CD4-positive, alpha-beta T cell treated with Interleukin-17A for 4 hours (primary cell): ENCODE results near the gene HOXB5.

Source experiments
- DNase-seq: peaks from one replicate; pipeline ENCODE4 v3.0.0-alpha.2; 2020; ENCODE audit warnings: mixed read lengths

HOXB5 gene

DNA sequence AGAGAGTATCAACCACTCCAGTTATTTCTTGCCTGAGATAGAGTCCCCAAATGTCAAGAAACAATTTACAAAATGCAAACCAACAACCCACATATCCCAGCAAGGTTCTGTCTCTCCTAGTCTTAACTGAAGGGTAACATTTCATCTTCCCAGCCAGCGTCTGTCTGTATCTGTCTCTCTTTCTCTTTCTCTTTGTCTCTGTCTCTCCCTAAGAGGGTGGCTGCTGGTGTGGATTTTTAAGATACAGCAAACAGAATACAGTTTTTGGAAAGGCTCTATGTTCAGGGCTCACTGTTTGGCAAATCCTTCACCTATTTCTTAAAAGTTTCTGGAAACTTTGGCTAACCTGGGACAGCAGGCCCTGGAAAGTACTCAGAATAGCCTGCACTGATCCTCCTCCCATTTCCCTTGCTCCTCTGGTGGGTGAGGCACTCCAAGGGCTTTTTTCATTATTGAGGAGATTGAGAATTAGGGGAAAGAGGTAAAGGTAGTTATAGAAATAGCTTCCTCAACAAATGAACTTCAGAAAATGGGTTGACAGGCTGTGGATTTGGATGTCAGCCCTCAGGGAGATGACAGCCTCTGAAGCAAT, 21.7 kb downstream of the HOXB5 start:
- no peak for DNase-seq

- no peak for DNase-seq
Measured at GRCh38 chr17:48571024-48571818, 22.4 kb downstream of the HOXB5 start.

DNA sequence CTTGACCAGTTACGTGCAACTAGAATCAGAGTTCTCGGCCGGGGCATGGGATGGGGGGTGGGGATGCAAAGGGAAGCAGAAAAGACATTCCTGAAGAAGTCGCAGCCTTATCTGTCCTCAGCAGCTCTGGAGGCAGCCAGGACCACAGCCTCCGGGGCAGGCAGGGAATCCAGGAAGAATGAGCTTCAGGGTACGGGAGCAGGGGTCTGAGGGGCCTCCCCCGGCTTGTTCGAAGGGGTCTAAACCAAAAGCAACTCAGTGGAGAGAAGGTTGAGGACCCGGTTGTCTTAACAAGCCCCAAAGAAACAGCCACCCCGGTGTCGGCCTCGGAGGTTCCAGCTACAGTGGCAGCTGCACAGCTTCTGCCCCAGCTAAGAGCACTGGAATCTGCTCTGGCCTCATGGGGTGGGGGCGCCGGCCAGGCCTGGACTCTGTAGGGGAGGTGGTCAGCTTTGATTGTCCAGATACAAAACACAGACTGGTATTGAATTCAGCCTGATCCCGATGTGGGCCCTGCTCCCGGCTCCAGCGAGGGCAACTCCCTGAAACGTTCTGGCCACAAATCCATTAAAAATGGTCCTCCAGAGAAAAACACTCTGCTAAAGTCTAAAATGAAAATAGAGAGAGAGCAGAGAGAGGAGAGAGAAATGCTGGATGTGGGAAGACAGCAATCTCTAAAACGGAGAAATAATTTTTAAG, 23.1 kb downstream of the HOXB5 start:
- DNase-seq = no peak

GRCh38 chr17:48569674-48570324, 23.8 kb downstream of the HOXB5 start:
- no peak for DNase-seq

DNA sequence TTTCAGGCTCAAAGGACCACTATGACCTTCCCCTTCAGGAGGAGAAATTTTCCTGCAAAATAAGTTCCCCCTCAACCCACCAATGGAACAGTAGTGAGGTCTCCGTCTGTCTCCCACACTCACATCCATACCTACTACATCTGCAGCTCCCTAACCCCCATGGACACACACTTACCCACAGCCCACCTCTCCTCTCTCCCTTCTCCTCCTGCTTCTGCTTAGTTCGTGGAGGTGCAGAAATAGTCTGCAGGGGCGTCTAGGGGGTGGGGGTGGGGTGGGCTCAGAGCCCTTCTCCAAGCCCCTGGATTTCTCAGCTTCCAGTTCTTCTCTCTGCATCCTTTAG, 24.4 kb downstream of the HOXB5 start:
- DNase-seq = no peak

GRCh38 chr17:48568499-48569239, 24.9 kb downstream of the HOXB5 start:
- DNase-seq = no peak

DNA sequence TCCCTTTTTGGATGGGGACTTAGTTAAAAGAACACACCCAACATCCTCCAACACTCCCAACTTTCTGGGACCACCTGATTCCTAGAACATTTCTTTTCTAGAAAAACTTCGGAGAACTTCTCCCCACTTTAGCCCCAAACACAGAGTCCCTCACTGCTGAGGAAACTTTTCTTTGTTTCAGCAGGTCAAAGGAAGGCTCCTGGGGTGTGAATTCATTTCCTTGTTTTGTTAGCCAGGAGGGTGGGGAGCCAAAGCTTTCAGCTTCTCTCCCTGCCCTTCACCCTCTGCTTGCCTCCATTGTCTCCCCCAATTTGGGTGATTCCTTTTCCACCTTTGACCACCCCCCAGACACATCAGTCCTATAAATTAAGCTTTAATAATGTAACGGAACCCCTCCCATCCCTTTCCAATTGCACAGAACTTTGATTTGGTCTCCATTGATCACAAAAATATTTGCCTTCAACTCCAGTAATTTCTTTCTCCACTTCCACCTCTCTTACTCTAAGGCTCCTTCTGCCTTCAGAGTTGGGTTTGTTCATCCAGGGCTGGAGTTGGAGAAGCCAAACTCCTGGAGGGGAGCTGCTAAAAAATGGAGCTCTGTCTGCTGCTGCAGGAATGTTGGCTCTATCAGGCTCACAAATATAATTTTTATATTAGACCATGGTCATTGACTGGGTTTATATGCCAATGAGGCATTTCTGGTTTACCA, 25.8 kb downstream of the HOXB5 start:
- DNase-seq = no peak

DNA sequence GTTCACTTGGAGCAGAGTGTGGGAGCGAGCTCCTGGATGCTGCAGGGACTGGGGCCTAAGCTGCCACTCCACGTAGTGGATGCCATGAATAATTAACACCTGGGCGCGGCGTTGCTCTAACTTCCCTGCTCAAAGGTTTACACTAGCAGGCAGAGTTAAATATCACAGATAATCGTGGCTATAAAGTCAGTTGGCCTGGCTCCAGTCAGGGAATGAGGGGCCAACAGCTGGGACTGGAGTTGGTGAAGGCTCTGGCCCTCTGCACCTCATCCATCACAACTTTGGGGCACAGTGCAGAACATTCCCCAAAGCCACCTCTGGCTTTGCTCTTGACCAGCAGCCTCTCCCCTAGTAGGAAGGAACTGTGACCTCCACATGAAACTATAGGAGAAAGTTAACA, 26.4 kb downstream of the HOXB5 start:
- no peak for DNase-seq

DNA sequence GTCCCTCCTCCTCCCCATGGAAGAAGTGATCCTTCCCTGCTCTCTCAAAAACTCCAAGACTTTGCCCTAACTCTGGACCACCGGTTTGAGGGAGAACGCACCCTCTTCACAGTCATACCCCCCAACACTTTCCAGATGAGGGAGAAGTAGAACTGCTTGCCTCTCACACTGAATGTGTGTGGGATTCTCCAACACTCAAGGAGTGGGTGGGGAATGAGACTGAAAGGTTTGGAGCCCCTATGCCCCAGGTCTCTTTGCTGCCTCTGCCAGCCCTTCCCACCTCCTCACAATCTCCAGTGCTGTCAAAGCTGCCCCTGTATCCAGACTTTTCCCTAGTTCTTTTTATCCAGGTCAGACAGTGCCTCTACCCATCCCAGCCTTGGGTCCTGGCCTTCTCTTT, 26.9 kb downstream of the HOXB5 start:
- no peak for DNase-seq

- DNase-seq = no peak
Measured at GRCh38 chr17:48565925-48566710, 27.5 kb downstream of the HOXB5 start.

GRCh38 chr17:48565022-48565554, 28.5 kb downstream of the HOXB5 start:
- DNase-seq = no peak

DNA sequence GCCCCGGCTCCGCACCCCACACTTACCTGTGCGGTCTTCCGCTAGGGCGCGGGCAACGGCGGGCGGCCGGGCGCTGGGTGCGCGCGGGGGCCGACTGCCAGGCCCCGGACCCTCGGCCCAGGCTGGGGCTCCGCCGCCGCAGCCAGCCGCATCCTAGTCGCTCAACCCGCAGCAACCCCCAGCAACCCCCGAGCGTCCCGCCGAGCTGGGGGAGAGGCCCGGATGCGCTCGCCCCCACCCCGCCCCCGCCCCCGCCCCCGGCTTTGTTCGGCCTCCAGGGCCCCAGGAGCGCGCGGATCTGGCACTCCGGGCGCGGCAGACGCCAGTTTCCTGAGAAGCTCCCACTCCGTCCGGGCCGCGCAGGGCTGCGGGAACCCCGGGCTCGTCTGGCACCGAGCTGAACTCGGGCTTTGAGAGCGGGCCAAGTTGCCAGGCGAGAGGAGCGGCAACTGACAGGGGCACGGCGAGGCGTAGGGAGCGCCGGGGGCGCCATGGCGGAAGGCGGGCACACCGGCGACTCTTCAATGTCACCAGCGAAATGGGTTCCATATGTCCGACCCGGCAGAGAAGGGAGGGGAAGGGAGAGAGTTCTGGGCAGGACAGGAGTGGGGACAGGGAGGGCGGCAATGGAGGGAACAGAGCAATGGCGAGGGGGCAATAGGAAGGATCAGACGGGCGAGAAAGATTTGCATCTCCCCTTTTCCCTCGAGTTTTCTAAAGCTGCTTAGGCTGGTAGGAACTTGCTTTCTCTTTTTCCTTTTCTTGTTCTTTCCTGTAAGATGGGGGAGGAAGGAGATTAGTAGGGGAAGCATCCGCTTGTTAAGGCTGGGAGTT, 29.2 kb downstream of the HOXB5 start:
- no peak for DNase-seq

DNA sequence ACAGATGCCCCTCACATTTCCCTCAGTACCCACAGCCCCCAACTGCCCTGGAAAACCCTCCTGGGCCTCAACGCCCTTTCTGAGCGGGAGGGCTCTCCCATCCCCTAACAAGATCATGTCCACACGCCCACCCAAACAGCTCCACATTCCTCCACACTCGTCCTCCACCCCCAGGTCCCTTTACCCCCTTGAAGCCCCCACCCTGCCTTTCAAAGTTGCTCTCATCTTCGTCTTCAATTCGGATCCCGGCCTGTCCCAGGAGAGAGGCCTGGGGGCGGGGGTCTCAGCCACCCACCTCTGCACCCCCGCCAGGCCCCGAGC, 29.8 kb downstream of the HOXB5 start:
- DNase-seq = no peak

GRCh38 chr17:48563385-48563838, 30.2 kb downstream of the HOXB5 start:
- no peak for DNase-seq

- DNase-seq = no peak
Measured at GRCh38 chr17:48562934-48563333, 30.6 kb downstream of the HOXB5 start.

- DNase-seq = no peak
Measured at GRCh38 chr17:48561884-48562810, 31.4 kb downstream of the HOXB5 start.

DNA sequence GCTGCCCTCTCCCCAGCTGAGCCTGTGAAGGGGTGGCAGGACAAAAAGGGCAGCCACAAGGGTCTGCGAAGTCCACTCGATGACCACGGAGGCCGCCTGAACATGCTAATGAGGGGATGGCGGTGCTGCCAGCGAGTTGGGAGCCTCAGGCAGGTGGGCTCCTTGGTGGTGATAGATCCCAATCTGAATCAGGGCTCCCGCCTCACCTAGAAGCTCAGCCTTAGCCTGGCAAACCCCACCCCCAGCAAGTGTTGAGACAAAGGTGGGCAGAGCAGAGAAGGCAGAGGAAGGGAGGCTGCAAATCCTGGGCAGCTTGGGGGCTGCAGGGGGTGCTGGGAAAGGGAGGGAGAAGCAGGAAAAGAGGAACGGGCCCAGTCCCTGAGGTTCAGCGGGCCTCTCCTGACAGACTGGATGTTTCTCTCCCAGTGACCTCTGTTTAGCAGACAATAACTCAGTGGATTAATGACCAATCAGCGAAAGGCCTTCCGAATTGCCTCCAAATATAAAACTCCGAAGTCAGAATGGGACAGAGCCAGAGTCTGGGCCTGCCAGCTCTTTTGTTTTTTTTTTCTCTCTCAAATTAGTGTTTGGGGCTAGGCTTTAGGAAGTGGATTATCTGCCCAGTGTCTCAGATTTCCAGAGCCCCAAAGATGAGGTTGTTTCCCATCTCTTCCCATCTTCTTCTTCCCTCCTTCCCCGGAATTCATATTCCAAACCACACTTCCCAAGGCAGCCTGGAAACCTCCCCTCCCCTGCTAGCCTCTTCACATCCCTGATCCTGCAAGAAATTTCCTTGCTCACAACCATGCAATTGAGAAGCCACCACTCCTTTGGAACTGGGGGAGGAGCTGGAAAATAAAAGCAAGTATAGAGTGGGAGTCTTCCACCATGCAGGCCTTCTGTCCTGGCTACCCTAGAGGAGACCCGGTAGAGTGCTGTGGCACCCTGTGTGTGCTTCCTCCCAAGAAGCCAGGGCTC, 33.5 kb downstream of the HOXB5 start:
- DNase-seq = no peak
